Astrocyte of the spinal cord (primary cell): ENCODE measurements around the gene OXNAD1.

Experiments used
- DNase-seq: peaks from one replicate; pipeline ENCODE4 v3.0.0; 2011; ENCODE audit warnings: low read depth, low spot score
- H3K4me3 ChIP-seq: 2 replicates; pipeline ENCODE4 v1.5.1; 2011; ENCODE audit warnings: low read depth, mild to moderate bottlenecking, low read length, moderate library complexity
- in situ Hi-C: cut with HindIII; loops from 2 replicates; pipeline ENCODE4 v1.10.0; 2017; ENCODE audit warnings: low sequenced_read_pairs
- TF ChIP-seq, protein P1 (sequence below): IDR thresholded peaks from 2 replicates; pipeline ENCODE4 v1.5.1; 2012; ENCODE audit warnings: low read depth, mild to moderate bottlenecking, low read length, inconsistent platforms

The OXNAD1 gene

DNA sequence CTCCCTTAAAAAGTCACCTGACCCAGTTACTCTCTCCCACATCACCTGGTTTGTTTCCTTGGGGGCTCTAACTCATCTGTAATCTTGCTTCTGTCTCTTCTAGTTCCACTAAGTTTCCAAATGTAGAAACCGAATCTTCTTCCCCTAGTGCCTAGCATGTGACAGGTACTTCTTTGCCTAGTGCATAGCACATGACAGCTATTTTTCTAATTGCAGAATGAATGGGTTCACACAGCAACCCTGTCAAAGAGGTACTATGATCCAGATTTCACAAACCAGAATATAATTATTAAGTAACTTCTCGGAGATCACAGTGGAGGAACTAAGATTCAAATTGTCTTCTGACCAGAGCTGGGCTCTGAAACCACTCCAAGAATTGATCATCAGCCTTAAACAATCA, 7.7 kb upstream of the OXNAD1 start:
- DNase-seq, result no peak
- TF ChIP-seq, protein P1, sequence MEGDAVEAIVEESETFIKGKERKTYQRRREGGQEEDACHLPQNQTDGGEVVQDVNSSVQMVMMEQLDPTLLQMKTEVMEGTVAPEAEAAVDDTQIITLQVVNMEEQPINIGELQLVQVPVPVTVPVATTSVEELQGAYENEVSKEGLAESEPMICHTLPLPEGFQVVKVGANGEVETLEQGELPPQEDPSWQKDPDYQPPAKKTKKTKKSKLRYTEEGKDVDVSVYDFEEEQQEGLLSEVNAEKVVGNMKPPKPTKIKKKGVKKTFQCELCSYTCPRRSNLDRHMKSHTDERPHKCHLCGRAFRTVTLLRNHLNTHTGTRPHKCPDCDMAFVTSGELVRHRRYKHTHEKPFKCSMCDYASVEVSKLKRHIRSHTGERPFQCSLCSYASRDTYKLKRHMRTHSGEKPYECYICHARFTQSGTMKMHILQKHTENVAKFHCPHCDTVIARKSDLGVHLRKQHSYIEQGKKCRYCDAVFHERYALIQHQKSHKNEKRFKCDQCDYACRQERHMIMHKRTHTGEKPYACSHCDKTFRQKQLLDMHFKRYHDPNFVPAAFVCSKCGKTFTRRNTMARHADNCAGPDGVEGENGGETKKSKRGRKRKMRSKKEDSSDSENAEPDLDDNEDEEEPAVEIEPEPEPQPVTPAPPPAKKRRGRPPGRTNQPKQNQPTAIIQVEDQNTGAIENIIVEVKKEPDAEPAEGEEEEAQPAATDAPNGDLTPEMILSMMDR, result no peak
- in situ Hi-C loops, result no loop called here
- H3K4me3 ChIP-seq, result no peak overlapping the region

DNA sequence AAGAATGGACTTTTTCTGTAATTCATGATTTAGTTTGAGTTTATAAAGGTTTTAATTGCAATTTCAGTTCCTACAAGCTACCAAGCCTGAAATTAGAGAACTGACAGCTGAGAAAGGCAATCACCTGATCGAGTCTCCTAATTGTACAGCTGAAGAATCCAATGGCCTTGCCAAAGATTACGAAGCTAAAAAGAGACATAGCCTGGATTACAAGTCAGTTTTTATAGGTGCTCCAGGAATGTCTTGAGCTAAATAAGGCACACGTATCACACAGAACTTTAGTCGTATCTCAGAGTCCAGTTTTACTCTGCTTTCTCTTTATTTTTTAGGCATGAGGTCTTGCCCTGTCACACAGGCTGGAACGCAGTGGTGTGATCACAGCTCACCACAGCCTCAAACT, 6.8 kb upstream of the OXNAD1 start:
- TF ChIP-seq, protein P1, result no peak
- DNase-seq, result no peak
- H3K4me3 ChIP-seq, result no peak overlapping the region
- in situ Hi-C loops, result no loop called here

DNA sequence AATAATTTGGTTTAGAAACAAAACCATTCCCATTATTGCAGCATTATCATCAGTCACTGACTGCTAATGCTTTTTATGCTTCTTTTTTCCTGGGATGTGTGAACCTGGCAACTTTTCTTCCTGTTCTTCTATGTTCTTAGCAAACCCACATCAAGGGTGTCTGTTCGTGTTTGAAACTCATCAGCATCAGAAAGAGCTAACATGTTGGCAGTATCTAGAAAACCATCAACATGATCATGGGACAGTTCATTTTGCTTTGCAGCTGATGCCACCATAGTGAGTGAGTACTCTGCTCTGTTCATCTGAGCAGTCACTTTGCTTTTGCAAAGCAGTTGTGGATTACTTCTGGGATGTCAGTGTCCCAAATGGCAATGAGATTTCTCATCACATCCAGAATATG, 6.1 kb upstream of the OXNAD1 start:
- no peak for DNase-seq
- in situ Hi-C loops, result no loop called here
- TF ChIP-seq, protein P1, result no peak
- H3K4me3 ChIP-seq, result no peak overlapping the region

DNA sequence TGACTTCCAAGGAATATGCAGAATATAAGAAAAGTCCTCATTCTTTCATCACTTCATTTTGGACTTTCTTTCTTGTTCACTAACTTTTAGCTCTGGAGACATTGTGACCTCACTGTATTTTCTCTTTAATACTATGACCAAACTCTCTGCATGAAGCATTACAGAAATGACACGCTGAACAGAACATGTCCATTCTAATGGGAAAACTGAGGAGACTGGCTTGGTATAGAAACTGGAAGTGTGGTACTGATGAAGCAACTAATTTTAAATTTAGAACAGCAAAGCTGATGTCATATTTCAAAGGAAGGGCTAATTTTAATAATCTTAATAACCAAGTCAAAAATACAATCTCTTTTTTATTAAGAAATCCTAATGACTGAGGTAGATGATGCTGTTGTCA, 5.0 kb upstream of the OXNAD1 start:
- TF ChIP-seq, protein P1, result no peak
- no peak overlapping the region for H3K4me3 ChIP-seq
- DNase-seq, result no peak
- in situ Hi-C loops, result no loop called here

DNA sequence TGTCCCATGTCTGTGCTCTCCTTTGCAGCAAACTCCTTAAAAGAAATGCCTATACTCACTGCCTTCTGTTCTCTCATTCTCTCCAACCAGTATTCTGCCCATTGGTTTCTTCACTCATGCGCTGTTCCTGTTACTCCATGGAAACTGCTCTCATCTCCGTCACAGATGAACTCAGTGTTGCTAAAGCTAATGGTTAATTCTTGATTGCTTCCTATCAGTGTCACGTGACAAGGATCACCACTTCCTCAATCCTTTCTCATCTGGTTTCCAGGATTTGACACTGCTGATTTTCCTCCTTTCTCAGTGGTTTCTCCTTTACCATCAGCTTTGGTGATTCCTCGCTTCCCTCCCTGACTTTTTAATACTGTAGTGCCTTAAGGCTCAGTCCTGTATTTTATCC, 2.8 kb upstream of the OXNAD1 start:
- no peak for DNase-seq
- in situ Hi-C loops, result no loop called here
- no peak overlapping the region for H3K4me3 ChIP-seq
- TF ChIP-seq, protein P1, result no peak

DNA sequence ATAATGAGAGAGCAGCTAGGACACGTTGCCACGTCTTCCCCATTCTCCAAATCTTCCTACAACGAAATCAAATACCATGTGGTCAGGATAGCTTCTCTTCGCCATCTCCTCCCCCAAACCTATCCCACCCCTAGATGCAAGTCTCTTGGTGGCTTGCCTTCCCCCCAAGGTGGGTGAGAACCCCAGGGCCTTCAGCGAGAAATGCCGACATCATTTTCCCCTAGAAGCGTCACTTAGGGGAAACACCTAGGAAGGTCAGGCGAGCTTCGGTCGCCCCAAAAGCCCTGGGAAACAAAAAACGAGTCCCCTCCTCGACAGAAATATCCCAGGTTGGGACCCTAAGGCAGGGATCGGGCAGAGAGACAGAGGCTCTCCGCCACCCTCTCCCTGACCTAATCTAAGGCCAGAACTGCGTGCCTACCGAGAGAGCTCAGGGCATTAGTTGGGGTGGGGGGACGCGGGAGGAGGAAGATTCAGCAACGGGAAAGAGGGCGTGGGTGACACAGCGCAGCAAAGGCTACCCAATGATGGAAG, 771 bp upstream of the OXNAD1 start:
- TF ChIP-seq, protein P1, result no peak
- in situ Hi-C loops, result no loop called here
- peak overlapping the region; percentile 93 for H3K4me3 ChIP-seq
- no peak for DNase-seq

- in situ Hi-C loops, result no loop called here
- TF ChIP-seq, protein P1, result no peak
These were observed 409 bp downstream of the OXNAD1 start for GRCh38 chr3:16265455-16265786.

More at GRCh38 chr3:16265455-16265786, 409 bp downstream of the OXNAD1 start:
- no peak for DNase-seq
- H3K4me3 ChIP-seq, result peak overlapping the region; percentile 93
